Ectodermal cell (in vitro differentiated cells): Measurements from ENCODE around the gene MSMB.
"Not testable (repeated sequence)": the region's sequence is repeated elsewhere in the genome, so short reads cannot be mapped to it uniquely, and the experiment has no call there.

Experiments used
- H3K27ac ChIP-seq: 2 replicates; pipeline ENCODE4 v1.7.0; 2013; ENCODE audit warnings: mild to moderate bottlenecking, low read depth, low read length; ENCODE audit not compliant: insufficient read depth, poor library complexity, severe bottlenecking
- H3K27me3 ChIP-seq: 2 replicates; pipeline ENCODE4 v1.7.0; 2013; ENCODE audit warnings: mild to moderate bottlenecking, low read length; ENCODE audit not compliant: insufficient read depth, control insufficient read depth, poor library complexity, severe bottlenecking
- H3K36me3 ChIP-seq: one replicate; pipeline ENCODE4 v1.7.0; 2013; ENCODE audit warnings: low read length; ENCODE audit not compliant: control insufficient read depth, insufficient read depth
- H3K4me1 ChIP-seq: one replicate; pipeline ENCODE4 v1.7.0; 2013; ENCODE audit warnings: low read length; ENCODE audit not compliant: control insufficient read depth, insufficient read depth
- H3K4me3 ChIP-seq: 2 replicates; pipeline ENCODE4 v1.7.0; 2013; ENCODE audit warnings: low read depth, low read length, control low read depth; ENCODE audit not compliant: insufficient read depth
- H3K9me3 ChIP-seq: 2 replicates; pipeline ENCODE4 v1.7.0; 2013; ENCODE audit warnings: mild to moderate bottlenecking, low read length, moderate library complexity; ENCODE audit not compliant: control insufficient read depth
- WGBS, 2 experiments: methylation state at CpG; one replicate each; pipeline ENCODE4 v1.1.7; 2013; ENCODE audit warnings: missing lambda C conversion rate in 2 of 2; 5-methylcytosine and 5-hydroxymethylcytosine counted together

The MSMB gene

DNA sequence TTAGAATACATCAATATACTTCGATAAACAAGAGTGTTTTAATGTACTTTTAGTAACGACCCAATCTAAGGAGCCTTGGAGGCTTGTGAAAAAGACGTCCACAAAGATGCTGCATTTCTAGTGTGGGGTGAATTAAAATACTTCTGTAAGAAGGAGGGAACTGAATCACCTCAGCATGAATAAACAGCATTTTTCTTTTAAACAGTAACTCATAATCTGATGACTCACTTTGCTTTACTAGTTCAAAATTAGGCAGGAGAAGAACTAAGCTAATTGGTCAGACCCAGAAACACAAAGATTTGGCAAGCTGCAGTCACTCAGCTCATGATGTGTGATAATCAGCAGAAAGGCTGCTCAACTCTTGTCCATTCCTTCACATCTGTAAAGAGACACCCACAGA, 39.9 kb downstream of the MSMB start:
- peaks cover 32% of the 10 kb centered on the region for H3K36me3 ChIP-seq
- H3K4me3 ChIP-seq: no peak overlapping the region
- H3K27ac ChIP-seq: no peak overlapping the region
- no peaks in the 10 kb centered on the region for H3K9me3 ChIP-seq
- no peaks in the 10 kb centered on the region for H3K27me3 ChIP-seq
- 92 to 100% methylated on average over 2 to 3 of the region's 3 CpGs for WGBS, 2 experiments
- no peaks in the 10 kb centered on the region for H3K4me1 ChIP-seq

DNA sequence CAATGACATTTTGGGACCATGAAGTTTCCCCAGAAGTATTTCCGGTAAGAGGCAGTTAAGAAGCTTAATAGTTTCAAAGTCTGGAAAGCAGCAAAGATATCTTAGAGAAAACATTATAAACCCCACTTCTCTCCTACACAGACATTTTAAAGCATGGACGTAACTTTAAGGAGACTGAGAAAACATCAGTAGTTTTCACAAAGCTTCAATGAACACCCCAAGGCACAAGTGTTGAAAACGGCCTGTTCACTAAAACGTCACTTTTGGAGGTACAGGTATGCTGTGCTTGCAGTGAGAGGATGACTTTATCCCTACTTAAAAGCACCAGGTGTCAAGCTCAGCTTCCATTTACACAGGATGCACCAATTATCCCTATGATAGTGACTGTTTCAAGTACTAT, 40.7 kb downstream of the MSMB start:
- Histone ChIP-seq H3K4me1 (no peaks in the 10 kb centered on the region), H3K36me3 (peaks cover 40% of the 10 kb centered on the region), H3K4me3 (no peak overlapping the region), H3K27me3 (no peaks in the 10 kb centered on the region), H3K27ac (peak overlapping the region; percentile 26), H3K9me3 (no peaks in the 10 kb centered on the region)
- WGBS, 2 experiments: 88 to 95% methylated on average over 4 of the region's 4 CpGs

DNA sequence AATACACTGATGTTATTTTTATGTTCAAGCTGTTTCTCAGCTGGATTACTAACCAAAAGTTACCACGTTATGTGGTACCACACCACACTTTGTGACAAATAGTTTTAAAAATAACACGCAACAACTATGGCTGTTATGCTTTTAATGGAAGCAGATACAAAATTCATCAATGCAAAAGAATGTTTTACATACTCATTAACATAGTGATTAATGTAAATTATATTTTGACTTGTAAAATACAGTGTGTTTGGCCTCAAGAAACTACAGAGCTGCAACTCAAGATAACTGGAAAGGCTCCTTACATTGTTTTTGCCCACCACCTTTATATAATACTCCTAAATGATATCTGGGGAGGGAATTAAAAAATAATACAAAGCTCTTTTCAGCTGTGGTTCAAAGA, 41.1 kb downstream of the MSMB start:
- Histone ChIP-seq H3K27ac (no peak overlapping the region), H3K9me3 (no peaks in the 10 kb centered on the region), H3K36me3 (peaks cover 36% of the 10 kb centered on the region), H3K4me3 (no peak overlapping the region), H3K27me3 (no peaks in the 10 kb centered on the region), H3K4me1 (no peaks in the 10 kb centered on the region)
- 86 to 93% methylated on average over 2 of the region's 2 CpGs for WGBS, 2 experiments

DNA sequence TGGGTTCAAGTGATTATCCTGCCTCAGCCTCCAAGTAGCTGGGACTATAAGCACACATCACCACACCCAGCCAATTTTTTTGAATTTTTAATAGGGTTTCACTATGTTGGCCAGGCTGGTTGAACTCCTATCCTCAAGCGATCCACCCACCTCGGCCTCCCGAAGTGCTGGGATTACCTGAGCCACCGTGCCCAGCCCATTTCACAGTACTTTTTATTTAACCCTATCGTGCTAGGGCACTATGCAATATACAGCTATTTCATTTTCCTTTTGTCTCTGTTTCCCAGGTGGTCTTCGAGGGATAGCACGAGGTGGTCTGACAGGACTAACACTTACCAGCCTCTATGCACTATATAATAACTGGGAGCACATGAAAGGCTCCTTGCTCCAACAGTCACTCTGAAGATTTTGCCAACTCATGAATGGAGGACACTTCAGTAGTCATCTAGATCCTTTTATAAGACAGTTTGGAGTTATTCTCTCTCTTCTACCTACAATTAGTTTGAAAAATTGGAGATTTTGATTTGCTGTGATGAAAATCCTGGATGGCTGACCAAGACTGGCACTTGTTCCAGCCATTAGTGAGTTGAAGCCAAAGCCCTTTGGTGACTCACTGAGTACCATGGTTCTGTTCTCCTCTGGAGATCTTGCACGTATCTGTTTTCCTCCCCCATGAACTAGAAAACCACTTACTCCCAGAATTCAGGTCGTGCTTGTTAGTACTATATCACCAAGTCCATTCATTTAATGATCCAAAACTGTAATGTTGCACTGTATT, 43.0 kb downstream of the MSMB start:
- Histone ChIP-seq H3K27me3 (no peaks in the 10 kb centered on the region), H3K27ac (no peak overlapping the region), H3K4me3 (no peak overlapping the region), H3K36me3 (peaks cover 36% of the 10 kb centered on the region), H3K4me1 (no peaks in the 10 kb centered on the region), H3K9me3 (no peaks in the 10 kb centered on the region)
- WGBS, 2 experiments: 93 to 95% methylated on average over 9 of the region's 9 CpGs

DNA sequence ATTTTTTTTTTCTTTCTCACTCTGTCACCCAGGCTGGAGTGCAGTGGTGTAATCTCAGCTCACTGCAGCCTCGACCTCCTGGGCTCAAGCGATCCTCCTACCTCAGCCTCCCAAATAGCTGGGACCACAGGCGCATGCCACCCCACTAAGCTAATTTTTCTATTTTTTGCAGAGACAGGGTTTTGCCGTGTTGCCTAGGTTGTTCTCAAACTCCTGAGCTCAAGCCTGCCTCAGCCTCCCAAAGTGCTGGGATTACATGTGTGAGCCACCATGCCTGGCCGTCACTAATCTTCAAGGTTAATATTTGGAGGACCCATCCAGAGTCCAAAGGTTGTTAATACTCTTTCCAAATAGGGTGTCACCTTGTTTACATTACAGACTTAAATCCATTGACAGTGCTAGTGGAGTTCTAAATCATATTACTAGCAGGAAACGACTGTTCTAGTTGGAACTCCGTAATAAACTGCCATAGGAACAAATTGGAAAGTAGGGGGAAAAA, 43.8 kb downstream of the MSMB start:
- WGBS, 2 experiments: 93% methylated on average over 7 of the region's 7 CpGs
- H3K27me3 ChIP-seq, H3K27ac ChIP-seq, H3K9me3 ChIP-seq, H3K4me3 ChIP-seq, H3K4me1 ChIP-seq: not testable (repeated sequence)
- H3K36me3 ChIP-seq: peaks cover 40% of the 10 kb centered on the region

DNA sequence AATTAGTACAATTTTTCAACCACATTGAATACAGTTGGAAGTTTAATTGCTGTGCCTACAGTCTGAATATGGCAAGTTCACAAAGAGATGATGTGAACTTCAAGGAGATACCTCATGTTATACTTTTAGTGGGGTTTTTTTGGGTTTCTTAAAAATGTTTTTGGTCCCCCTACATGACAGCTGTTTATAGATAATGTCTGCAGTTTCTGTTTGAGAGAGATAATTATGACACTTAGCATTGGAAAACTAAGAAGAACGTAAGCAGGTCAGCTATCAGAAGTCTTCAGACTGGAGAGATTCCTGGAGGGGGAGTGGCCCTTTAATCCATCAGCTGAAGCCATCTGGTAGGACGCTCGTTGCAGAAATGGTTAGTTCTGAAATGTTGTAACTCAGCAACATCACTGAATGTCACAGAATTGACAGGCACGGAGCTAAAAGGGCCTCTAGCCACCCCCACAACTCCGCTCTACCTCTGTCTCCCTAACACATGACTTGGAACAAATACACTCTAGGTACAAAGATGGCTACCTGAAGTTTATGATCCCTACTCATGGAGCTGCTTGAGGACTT, 44.8 kb downstream of the MSMB start:
- Histone ChIP-seq H3K9me3 (no peaks in the 10 kb centered on the region), H3K36me3 (peaks cover 37% of the 10 kb centered on the region), H3K4me3 (no peak overlapping the region), H3K4me1 (no peaks in the 10 kb centered on the region), H3K27ac (no peak overlapping the region), H3K27me3 (no peaks in the 10 kb centered on the region)
- 93 to 98% methylated on average over 5 of the region's 5 CpGs for WGBS, 2 experiments

DNA sequence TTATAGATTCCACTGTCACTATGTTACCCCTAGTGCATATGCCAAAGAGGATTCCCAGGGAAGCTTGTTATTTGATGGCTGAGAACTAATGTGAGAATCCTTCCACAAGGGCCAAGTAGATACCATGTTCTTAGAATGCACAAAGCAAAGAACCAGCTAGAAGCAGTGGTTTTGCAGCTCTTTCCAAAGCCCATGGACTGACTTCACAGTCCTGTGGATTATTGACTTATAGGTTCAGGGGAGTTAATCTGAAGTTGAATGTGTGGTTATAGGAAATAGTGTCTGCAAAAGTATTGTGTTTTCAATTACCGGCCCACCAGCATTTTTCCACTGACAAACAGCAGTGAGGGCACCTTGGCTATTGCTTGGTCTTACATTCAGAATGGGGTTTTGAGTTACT, 45.5 kb downstream of the MSMB start:
- Histone ChIP-seq H3K36me3 (peaks cover 37% of the 10 kb centered on the region), H3K4me1 (no peaks in the 10 kb centered on the region)
- WGBS, 2 experiments: 90 to 100% methylated on average over 1 of the region's 1 CpG

DNA sequence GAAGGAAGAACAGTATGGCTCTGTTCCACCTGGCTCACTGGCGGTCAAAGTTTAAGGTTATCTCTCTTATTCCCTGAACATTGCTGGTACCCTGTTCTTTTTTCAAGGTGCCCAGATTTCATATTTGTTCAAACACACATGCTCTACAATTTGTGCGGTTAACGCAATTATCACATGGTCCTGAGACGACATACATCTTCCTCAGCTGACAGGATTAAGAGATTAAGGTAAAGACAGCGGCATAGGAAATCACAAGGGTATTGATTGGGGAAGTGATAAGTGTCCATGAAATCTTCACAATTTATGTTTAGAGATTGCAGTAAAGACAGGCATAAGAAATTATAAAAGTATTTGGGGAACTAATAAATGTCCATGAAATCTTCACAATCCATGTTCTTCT, 46.1 kb downstream of the MSMB start:
- H3K4me1 ChIP-seq, H3K4me3 ChIP-seq, H3K27me3 ChIP-seq, H3K27ac ChIP-seq, H3K9me3 ChIP-seq: not testable (repeated sequence)
- peaks cover 33% of the 10 kb centered on the region for H3K36me3 ChIP-seq
- WGBS, 2 experiments: 92 to 98% methylated on average over 5 of the region's 5 CpGs

More for the DNA sequence above, 45.5 kb downstream of the MSMB start:
- H3K9me3 ChIP-seq: no peaks in the 10 kb centered on the region
- H3K4me3 ChIP-seq: no peak overlapping the region
- H3K27me3 ChIP-seq: no peaks in the 10 kb centered on the region
- H3K27ac ChIP-seq: no peak overlapping the region

DNA sequence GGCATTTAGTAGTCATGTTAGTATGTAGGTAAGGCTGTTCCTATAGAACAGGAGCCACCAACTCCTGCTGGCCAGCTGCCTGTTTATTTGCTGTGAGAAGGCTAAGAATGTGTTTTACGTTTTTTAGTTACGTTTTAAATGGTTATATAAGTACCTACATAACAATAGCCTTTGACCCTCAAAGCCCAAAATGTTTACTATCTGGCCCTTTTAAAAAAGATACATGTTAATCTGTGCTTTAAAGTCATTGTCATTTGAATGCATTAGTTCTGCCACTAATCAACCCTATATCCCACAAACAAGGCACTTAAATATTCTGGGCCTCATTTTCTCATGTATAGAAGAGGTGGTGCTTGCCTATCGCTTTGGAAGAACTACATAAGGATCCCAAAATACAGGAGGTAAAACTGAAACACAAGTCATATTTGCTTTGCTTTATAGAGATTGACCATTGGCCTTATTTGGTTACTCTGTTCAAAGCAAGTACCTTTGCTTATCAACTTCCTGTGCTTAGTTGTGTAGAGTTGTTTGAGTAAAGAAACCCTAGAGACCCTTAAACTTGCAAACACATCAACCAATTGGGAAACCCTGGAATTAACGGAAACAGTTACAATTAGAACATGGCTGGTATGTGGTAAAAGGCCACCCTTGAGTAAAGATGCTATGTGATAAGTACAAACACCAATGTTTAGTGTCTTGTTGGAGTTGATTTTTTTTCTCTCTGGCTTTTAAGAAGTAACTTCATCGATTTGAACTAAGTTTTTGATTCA, 47.9 kb downstream of the MSMB start:
- Histone ChIP-seq H3K4me1 (no peaks in the 10 kb centered on the region), H3K27me3 (no peaks in the 10 kb centered on the region), H3K9me3 (no peaks in the 10 kb centered on the region), H3K27ac (no peak overlapping the region), H3K36me3 (peaks cover 24% of the 10 kb centered on the region), H3K4me3 (no peak overlapping the region)
- WGBS, 2 experiments: 94 to 96% methylated on average over 3 of the region's 5 CpGs

DNA sequence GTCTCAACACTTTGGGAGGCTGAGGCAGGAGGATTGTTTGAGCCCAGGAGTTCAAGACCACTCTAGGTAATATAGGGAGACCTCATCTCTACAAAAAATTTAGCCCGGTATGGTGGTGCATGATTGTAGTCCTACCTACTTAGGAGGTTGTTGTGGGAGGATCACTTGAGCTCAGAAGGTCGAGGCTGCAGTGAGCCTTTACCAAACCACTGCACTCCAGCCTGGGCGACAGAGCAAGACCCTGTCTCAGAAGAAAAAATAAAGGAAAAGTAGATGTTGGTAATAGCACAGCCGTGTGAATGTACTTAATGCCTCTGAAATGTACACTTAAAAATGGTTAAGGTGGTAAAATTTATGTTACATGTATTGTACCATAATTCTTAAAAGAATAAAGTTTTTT, 48.5 kb downstream of the MSMB start:
- WGBS, 2 experiments: 87 to 91% methylated on average over 4 of the region's 4 CpGs
- Histone ChIP-seq H3K27ac (no peak overlapping the region), H3K36me3 (peaks cover 17% of the 10 kb centered on the region)

More for the DNA sequence above, 48.5 kb downstream of the MSMB start:
- Histone ChIP-seq H3K9me3 (no peaks in the 10 kb centered on the region), H3K27me3 (no peaks in the 10 kb centered on the region), H3K4me1 (no peaks in the 10 kb centered on the region), H3K4me3 (no peak overlapping the region)
